IPS DF 6.9 (cell line): ENCODE measurements around the gene TBC1D1.

Experiments
- DNase-seq: peaks from one replicate; pipeline ENCODE4 v3.0.0-alpha.2; 2013; ENCODE audit warnings: low read depth, low spot score
- H3K27ac ChIP-seq: one replicate; pipeline ENCODE4 v1.5.1; 2013; ENCODE audit warnings: low read length, control low read depth
- H3K27me3 ChIP-seq: 2 replicates; pipeline ENCODE4 v1.6.1; 2013; ENCODE audit warnings: mild to moderate bottlenecking, low read length; ENCODE audit not compliant: control insufficient read depth, insufficient read depth
- H3K36me3 ChIP-seq: 2 replicates; pipeline ENCODE4 v1.6.1; 2013; ENCODE audit warnings: low read length; ENCODE audit not compliant: control insufficient read depth, insufficient read depth
- H3K4me1 ChIP-seq: 2 replicates; pipeline ENCODE4 v1.6.1; 2013; ENCODE audit warnings: low read length; ENCODE audit not compliant: control insufficient read depth, insufficient read depth
- H3K4me3 ChIP-seq: 2 replicates; pipeline ENCODE4 v1.5.1; 2013; ENCODE audit warnings: mild to moderate bottlenecking, low read length
- H3K9me3 ChIP-seq: 2 replicates; pipeline ENCODE4 v1.6.1; 2013; ENCODE audit warnings: low read length, inconsistent platforms; ENCODE audit not compliant: control insufficient read depth, insufficient read depth
- WGBS: extraction: QIAGEN DNeasy Blood & Tissue Kit; methylation state at CpG from one replicate; pipeline ENCODE4 v1.1.7; 2013; ENCODE audit warnings: mixed read lengths, missing lambda C conversion rate; ENCODE audit not compliant: insufficient read length, insufficient coverage; 5-methylcytosine and 5-hydroxymethylcytosine counted together

TBC1D1 gene

GRCh38 chr4:38086151-38086848 is 195.4 kb downstream of the TBC1D1 start:
- no peak for DNase-seq
- no peaks in the 10 kb centered on the region for H3K27me3 ChIP-seq
- 100% methylated on average over 2 of the region's 9 CpGs for WGBS
- no peaks in the 10 kb centered on the region; the same call in 1 of the 2 replicates for H3K4me1 ChIP-seq
- H3K9me3 ChIP-seq, result no peaks in the 10 kb centered on the region
- no peak overlapping the region for H3K27ac ChIP-seq
- no peaks in the 10 kb centered on the region for H3K36me3 ChIP-seq
- no peak overlapping the region for H3K4me3 ChIP-seq

GRCh38 chr4:38086849-38087226 is 196.0 kb downstream of the TBC1D1 start:
- Histone ChIP-seq H3K4me1 (no peaks in the 10 kb centered on the region; the same call in 1 of the 2 replicates), H3K4me3 (no peak overlapping the region), H3K27me3 (no peaks in the 10 kb centered on the region), H3K36me3 (no peaks in the 10 kb centered on the region), H3K9me3 (no peaks in the 10 kb centered on the region), H3K27ac (no peak overlapping the region)
- DNase-seq, result no peak
- no CpG with 5 or more reads among the region's 2 CpGs for WGBS

GRCh38 chr4:38088321-38088720 is 197.4 kb downstream of the TBC1D1 start:
- no peaks in the 10 kb centered on the region for H3K36me3 ChIP-seq
- no peak for DNase-seq

GRCh38 chr4:38089961-38090360 is 199.1 kb downstream of the TBC1D1 start:
- H3K27me3 ChIP-seq, result no peaks in the 10 kb centered on the region
- no peaks in the 10 kb centered on the region; the same call in 1 of the 2 replicates for H3K4me1 ChIP-seq
- H3K9me3 ChIP-seq, result no peaks in the 10 kb centered on the region
- H3K36me3 ChIP-seq, result no peaks in the 10 kb centered on the region
- no CpG with 5 or more reads among the region's 4 CpGs for WGBS
- DNase-seq, result no peak
- no peak overlapping the region for H3K4me3 ChIP-seq
- no peak overlapping the region for H3K27ac ChIP-seq

More at GRCh38 chr4:38088321-38088720, 197.4 kb downstream of the TBC1D1 start:
- H3K27me3 ChIP-seq, result no peaks in the 10 kb centered on the region
- no peak overlapping the region for H3K27ac ChIP-seq
- no peaks in the 10 kb centered on the region for H3K9me3 ChIP-seq
- no peaks in the 10 kb centered on the region; the same call in 1 of the 2 replicates for H3K4me1 ChIP-seq
- H3K4me3 ChIP-seq, result no peak overlapping the region

GRCh38 chr4:38090455-38091246 is 199.8 kb downstream of the TBC1D1 start:
- Histone ChIP-seq H3K27ac (no peak overlapping the region), H3K4me1 (no peaks in the 10 kb centered on the region; the same call in 1 of the 2 replicates), H3K4me3 (no peak overlapping the region), H3K36me3 (no peaks in the 10 kb centered on the region), H3K9me3 (no peaks in the 10 kb centered on the region), H3K27me3 (no peaks in the 10 kb centered on the region)
- WGBS, result no CpG with 5 or more reads among the region's 7 CpGs
- no peak for DNase-seq

- WGBS, result no CpG with 5 or more reads among the region's 1 CpG
- Histone ChIP-seq H3K9me3 (no peaks in the 10 kb centered on the region), H3K4me3 (no peak overlapping the region), H3K36me3 (no peaks in the 10 kb centered on the region), H3K27ac (no peak overlapping the region), H3K27me3 (no peaks in the 10 kb centered on the region), H3K4me1 (no peaks in the 10 kb centered on the region)
- DNase-seq, result no peak
Measured at GRCh38 chr4:38091636-38092035, 200.8 kb downstream of the TBC1D1 start.

GRCh38 chr4:38092701-38093100 is 201.8 kb downstream of the TBC1D1 start:
- Histone ChIP-seq H3K36me3 (no peaks in the 10 kb centered on the region), H3K9me3 (no peaks in the 10 kb centered on the region), H3K4me1 (no peaks in the 10 kb centered on the region), H3K27ac (no peak overlapping the region), H3K4me3 (no peak overlapping the region), H3K27me3 (no peaks in the 10 kb centered on the region)
- WGBS, result no CpG with 5 or more reads among the region's 3 CpGs
- no peak for DNase-seq

- H3K36me3 ChIP-seq, result no peaks in the 10 kb centered on the region; the same call in 1 of the 2 replicates
- H3K4me3 ChIP-seq, result no peak overlapping the region
- no peak overlapping the region for H3K27ac ChIP-seq
- H3K4me1 ChIP-seq, result no peaks in the 10 kb centered on the region
- no CpG with 5 or more reads among the region's 7 CpGs for WGBS
- no peaks in the 10 kb centered on the region for H3K9me3 ChIP-seq
- H3K27me3 ChIP-seq, result no peaks in the 10 kb centered on the region
- no peak for DNase-seq
Measured at GRCh38 chr4:38094419-38094818, 203.5 kb downstream of the TBC1D1 start.

- no CpG with 5 or more reads among the region's 8 CpGs for WGBS
- H3K9me3 ChIP-seq, result no peaks in the 10 kb centered on the region
- H3K4me1 ChIP-seq, result no peaks in the 10 kb centered on the region
Measured at GRCh38 chr4:38095691-38096090, 204.8 kb downstream of the TBC1D1 start.

GRCh38 chr4:38097818-38098217 is 206.9 kb downstream of the TBC1D1 start:
- WGBS, result no CpG with 5 or more reads among the region's 4 CpGs
- DNase-seq, result no peak
- H3K4me3 ChIP-seq, result no peak overlapping the region
- H3K27me3 ChIP-seq, result no peaks in the 10 kb centered on the region
- no peak overlapping the region for H3K27ac ChIP-seq
- H3K9me3 ChIP-seq, result no peaks in the 10 kb centered on the region
- H3K36me3 ChIP-seq, result no peaks in the 10 kb centered on the region; the same call in 1 of the 2 replicates
- H3K4me1 ChIP-seq, result no peaks in the 10 kb centered on the region

More at GRCh38 chr4:38095691-38096090, 204.8 kb downstream of the TBC1D1 start:
- Histone ChIP-seq H3K36me3 (no peaks in the 10 kb centered on the region; the same call in 1 of the 2 replicates), H3K27ac (no peak overlapping the region), H3K4me3 (no peak overlapping the region), H3K27me3 (no peaks in the 10 kb centered on the region)
- no peak for DNase-seq
